ENCODE measurements around the gene RRP1B. TPM values are rescaled to one million over a fixed set of nuclear protein-coding genes. Genes with fewer than 3 reads are reported as not detected.

Gene RRP1B
- total RNA-seq, 1 donor from 2014 or later: 45.0 TPM

DNA sequence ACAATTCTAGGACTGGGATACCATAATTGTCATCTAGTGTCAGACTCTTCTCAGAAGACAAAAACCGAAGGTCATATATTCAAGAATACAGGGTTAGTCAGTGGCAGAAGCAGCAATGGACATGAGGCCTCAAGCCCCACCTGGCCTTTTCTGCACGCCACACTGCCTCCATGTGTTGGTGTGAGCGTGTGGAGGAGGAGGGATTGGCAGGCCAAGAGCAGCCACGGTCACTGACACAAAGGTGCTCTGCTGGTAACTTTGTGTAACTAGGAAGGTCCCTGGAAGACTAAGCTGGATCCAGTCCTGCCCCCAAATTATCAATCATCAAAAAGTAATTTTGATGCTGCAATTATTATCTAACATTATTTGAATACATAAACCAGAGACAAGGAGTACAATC, 35.0 kb upstream of the RRP1B start:
- H3K9me3 ChIP-seq (ENCODE audit: low read depth): no peaks in the 10 kb centered on the region
- Mint-ChIP-seq H3K9me3 (peaks cover 22% of the 10 kb centered on the region), H3K27ac (no peak overlapping the region), H3K27me3 (ENCODE audit: insufficient read depth, low read depth) (peaks cover 2% of the 10 kb centered on the region), H3K36me3 (peaks cover 12% of the 10 kb centered on the region), H3K4me1 (no peaks in the 10 kb centered on the region), H3K4me3 (no peak overlapping the region)
- no peaks in the 10 kb centered on the region for H3K36me3 ChIP-seq
- TF ChIP-seq EZH2phosphoT487 (IDR thresholded peaks at IDR 0.05) (no peak), EZH2 (IDR thresholded peaks at IDR 0.05) (no peak)
- TF ChIP-seq, protein P1, sequence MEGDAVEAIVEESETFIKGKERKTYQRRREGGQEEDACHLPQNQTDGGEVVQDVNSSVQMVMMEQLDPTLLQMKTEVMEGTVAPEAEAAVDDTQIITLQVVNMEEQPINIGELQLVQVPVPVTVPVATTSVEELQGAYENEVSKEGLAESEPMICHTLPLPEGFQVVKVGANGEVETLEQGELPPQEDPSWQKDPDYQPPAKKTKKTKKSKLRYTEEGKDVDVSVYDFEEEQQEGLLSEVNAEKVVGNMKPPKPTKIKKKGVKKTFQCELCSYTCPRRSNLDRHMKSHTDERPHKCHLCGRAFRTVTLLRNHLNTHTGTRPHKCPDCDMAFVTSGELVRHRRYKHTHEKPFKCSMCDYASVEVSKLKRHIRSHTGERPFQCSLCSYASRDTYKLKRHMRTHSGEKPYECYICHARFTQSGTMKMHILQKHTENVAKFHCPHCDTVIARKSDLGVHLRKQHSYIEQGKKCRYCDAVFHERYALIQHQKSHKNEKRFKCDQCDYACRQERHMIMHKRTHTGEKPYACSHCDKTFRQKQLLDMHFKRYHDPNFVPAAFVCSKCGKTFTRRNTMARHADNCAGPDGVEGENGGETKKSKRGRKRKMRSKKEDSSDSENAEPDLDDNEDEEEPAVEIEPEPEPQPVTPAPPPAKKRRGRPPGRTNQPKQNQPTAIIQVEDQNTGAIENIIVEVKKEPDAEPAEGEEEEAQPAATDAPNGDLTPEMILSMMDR (IDR thresholded peaks at IDR 0.05): no peak
- H4K20me1 ChIP-seq (ENCODE audit: low read depth): no peaks in the 10 kb centered on the region
- H3K4me1 ChIP-seq: no peaks in the 10 kb centered on the region
- no peak overlapping the region for H3K27ac ChIP-seq
- H3F3A ChIP-seq (ENCODE audit: low read depth): no peaks in the 10 kb centered on the region
- H3K4me2 ChIP-seq: no peak overlapping the region
- H3K4me3 ChIP-seq: no peak overlapping the region
- no peaks in the 10 kb centered on the region for H3K79me2 ChIP-seq (ENCODE audit: low read depth)
- no peak overlapping the region for H2AFZ ChIP-seq (replicated peaks)
- no peak overlapping the region for H3K9ac ChIP-seq
- DNase-seq (ENCODE audit: low spot score): no peak
- H3K27me3 ChIP-seq: no peaks in the 10 kb centered on the region

DNA sequence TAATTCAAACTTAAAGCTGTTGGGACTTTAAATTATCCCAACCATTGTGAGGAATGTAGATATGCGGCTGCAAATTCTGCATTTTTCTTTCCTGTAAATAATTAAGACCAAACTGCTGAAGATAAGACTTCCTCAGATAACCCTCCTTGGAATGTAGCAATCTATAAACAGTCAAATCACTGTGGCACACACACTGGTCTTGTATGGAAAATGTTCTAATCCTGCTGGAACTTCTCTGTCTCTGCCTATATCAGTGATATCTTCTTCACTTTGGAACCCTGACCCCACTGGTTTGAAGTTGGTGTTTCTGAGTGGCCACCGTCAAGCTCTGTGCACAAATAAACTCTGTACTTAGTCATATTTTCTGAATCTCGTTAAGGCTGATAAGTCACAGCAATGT, 33.0 kb upstream of the RRP1B start:
- no peak for DNase-seq (ENCODE audit: low spot score)
- Histone ChIP-seq H3K27ac (no peak overlapping the region), H3K4me2 (no peak overlapping the region), H3K36me3 (no peaks in the 10 kb centered on the region), H3K9me3 (ENCODE audit: low read depth) (no peaks in the 10 kb centered on the region), H3K27me3 (no peaks in the 10 kb centered on the region), H3K4me1 (no peaks in the 10 kb centered on the region), H2AFZ (replicated peaks) (no peak overlapping the region), H4K20me1 (ENCODE audit: low read depth) (no peaks in the 10 kb centered on the region), H3K4me3 (no peak overlapping the region), H3K9ac (no peak overlapping the region), H3F3A (ENCODE audit: low read depth) (no peaks in the 10 kb centered on the region), H3K79me2 (ENCODE audit: low read depth) (no peaks in the 10 kb centered on the region)
- H3K27ac Mint-ChIP-seq: no peak overlapping the region
- no peak overlapping the region for H3K4me3 Mint-ChIP-seq
- no peaks in the 10 kb centered on the region for H3K4me1 Mint-ChIP-seq
- H3K9me3 Mint-ChIP-seq: peaks cover 12% of the 10 kb centered on the region
- peaks cover 15% of the 10 kb centered on the region for H3K36me3 Mint-ChIP-seq
- TF ChIP-seq, protein P1 (IDR thresholded peaks at IDR 0.05): no peak
- TF ChIP-seq EZH2 (IDR thresholded peaks at IDR 0.05) (no peak), EZH2phosphoT487 (IDR thresholded peaks at IDR 0.05) (no peak)
- peaks cover 2% of the 10 kb centered on the region for H3K27me3 Mint-ChIP-seq (ENCODE audit: insufficient read depth, low read depth)

DNA sequence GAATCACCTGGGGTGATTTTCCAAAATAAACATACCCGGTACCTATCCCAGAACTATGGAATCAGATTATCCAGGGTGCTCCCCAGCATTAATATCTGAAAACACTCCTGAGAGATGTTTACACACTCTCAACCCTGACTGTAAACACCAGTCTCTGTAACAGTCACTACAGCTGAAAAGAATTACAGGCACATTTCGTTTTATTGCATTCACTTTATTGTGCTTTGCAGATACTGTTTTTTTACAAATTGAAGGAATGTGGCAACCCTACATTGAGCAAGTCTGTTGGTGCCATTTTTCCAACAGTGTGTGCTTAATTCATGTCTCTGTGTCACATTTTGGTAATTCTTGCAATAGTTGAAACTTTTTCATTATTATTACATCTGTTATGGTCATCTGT, 31.8 kb upstream of the RRP1B start:
- Mint-ChIP-seq H3K9me3 (peaks cover 12% of the 10 kb centered on the region), H3K4me3 (no peak overlapping the region), H3K27ac (no peak overlapping the region), H3K27me3 (ENCODE audit: insufficient read depth, low read depth) (peaks cover 2% of the 10 kb centered on the region), H3K4me1 (no peaks in the 10 kb centered on the region), H3K36me3 (peaks cover 15% of the 10 kb centered on the region)
- H3K9me3 ChIP-seq (ENCODE audit: low read depth): no peaks in the 10 kb centered on the region
- H2AFZ ChIP-seq (replicated peaks): no peak overlapping the region
- H3K36me3 ChIP-seq: no peaks in the 10 kb centered on the region
- no peaks in the 10 kb centered on the region for H3K79me2 ChIP-seq (ENCODE audit: low read depth)
- no peak overlapping the region for H3K4me3 ChIP-seq
- no peak overlapping the region for H3K9ac ChIP-seq
- DNase-seq (ENCODE audit: low spot score): no peak
- no peaks in the 10 kb centered on the region for H3F3A ChIP-seq (ENCODE audit: low read depth)
- no peaks in the 10 kb centered on the region for H3K4me1 ChIP-seq
- no peaks in the 10 kb centered on the region for H4K20me1 ChIP-seq (ENCODE audit: low read depth)
- TF ChIP-seq, protein P1 (IDR thresholded peaks at IDR 0.05): no peak
- TF ChIP-seq EZH2 (IDR thresholded peaks at IDR 0.05) (no peak), EZH2phosphoT487 (IDR thresholded peaks at IDR 0.05) (no peak)
- no peaks in the 10 kb centered on the region for H3K27me3 ChIP-seq
- no peak overlapping the region for H3K4me2 ChIP-seq
- H3K27ac ChIP-seq: no peak overlapping the region

All from neural progenitor cell (in vitro differentiated cells).